ENCODE measurements around the gene TNK2.

- TF ChIP-seq POLR2A (IDR thresholded peaks at IDR 0.05) = no peak
- no peak for TF ChIP-seq CTCF (IDR thresholded peaks at IDR 0.05)
These were observed 86.8 kb downstream of the TNK2 start for GRCh38 chr3:195821403-195822130.

Data from adrenal gland (tissue), 5 donors.